SK-MEL-5 (cell line): ENCODE results near the gene UNCX. TPM values are rescaled to one million over a fixed set of nuclear protein-coding genes. Genes with fewer than 3 reads are reported as not detected.

ENCODE experiments used
- DNase-seq: peaks from one replicate; pipeline ENCODE4 v3.0.0-alpha.2; 2016; ENCODE audit warnings: low read depth, low spot score
- in situ Hi-C: cut with HindIII; loops from 2 replicates; pipeline ENCODE4 v1.10.0; 2016; ENCODE audit warnings: low sequenced_read_pairs, high pct_unique_total_duplicates, low pct_unique_long_range_greater_than_20kb
- total RNA-seq: library from RNA; depleted of rRNA; stranded (reverse); fragments of >200 nt; shearing (Covaris generic); gene quantifications from 2 replicates; pipeline ENCODE4 v1.2.3, GENCODE V29; 2014

UNCX gene
- total RNA-seq, 1 experiment from 2014 or later = not detected

GRCh38 chr7:1238931-1239802 is 6.5 kb downstream of the UNCX start:
- DNase-seq = no peak
- in situ Hi-C loops = no loop called here

DNA sequence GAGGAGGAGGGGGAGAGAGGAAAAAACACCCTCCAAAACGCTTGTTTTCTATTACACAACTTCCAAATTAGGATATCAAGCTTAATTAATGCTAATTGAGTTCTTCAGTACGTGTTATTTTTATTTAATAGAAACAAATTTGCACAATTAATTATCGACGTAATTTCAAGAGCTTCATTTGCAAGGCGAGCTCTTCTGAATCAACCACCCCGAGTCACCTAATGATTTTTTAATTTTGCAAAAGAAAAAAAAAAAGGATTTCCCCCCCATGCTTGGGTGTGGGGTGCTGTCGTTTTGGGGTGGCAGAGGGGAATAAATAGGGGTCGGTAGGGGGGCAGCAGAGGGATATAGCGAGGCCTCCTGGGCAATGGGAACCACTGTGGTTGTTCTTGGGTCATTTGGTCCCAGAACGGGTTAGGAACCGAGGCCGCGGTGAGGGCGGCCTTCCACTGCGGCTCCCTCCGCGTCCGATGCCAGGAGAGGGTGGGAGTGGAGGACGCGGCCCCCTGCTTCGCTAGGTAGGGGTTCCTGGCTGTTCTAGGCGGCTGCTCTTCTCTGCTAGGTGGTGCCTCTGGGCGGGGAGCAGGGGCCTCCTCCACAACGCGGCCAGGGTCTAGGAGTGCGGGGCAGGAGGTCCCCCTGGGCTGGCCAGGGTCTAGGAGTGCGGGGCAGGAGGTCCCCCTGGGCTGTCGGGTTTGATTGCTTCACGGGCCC is 7.3 kb downstream of the UNCX start:
- in situ Hi-C loops = no loop called here
- no peak for DNase-seq

DNA sequence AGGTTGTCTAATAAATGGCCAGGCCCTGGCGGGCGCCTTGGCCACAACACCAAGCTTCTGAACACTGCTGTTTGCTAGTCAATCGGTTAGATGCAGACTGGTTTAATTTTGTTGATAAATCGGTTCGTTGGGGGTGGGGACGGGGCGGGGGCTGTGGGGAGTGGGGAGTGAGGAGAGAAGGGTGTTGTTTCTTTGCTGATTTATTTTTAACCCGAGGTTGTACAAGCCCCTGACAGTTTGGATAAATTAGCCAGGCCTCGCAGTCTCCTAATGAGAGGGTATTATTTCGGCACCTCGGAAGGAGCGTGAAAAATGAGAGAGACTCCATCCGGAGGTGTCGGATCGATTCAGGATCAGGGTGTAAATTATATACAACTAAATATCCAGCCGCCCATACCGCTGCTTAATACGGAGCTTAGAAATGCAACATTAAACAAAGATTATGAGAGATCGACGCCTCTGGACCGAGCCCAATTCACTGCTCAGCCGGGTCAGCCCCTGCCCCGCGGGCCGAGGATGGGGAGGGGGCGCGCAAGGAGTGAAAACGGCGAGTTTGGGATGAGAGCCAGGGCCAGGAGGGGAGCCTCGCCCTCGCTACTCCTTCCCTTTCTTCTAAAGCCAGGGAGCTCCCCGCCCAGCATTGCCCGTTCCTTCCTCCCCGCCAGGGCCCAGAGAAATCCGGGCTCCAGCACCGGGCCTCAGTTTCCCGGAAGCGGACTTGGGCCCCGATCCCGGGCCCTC is 8.0 kb downstream of the UNCX start:
- in situ Hi-C loops = no loop called here
- DNase-seq = no peak

DNA sequence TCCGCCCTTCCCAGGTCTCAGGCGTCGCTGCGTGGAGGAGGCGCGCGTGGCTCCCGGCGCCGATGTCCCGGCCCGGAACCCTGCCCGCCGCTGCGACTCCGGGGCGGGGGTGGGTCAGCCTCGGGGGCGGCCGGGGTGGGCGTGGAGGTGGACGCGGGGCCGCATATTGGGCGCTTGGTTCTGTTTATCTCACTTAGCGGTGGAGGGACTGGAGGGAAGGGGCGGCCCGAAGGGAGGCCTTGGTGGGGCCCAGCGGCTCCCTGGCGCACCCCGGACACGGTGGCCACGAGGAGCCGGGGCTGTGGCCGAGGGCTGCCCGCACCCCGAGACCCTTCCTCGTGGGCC is 8.6 kb downstream of the UNCX start:
- DNase-seq = no peak
- in situ Hi-C loops = no loop called here

- in situ Hi-C loops = no loop called here
- DNase-seq = no peak
Measured at GRCh38 chr7:1241603-1242255, 9.1 kb downstream of the UNCX start.

GRCh38 chr7:1242256-1242605 is 9.6 kb downstream of the UNCX start:
- in situ Hi-C loops = no loop called here
- DNase-seq = no peak

DNA sequence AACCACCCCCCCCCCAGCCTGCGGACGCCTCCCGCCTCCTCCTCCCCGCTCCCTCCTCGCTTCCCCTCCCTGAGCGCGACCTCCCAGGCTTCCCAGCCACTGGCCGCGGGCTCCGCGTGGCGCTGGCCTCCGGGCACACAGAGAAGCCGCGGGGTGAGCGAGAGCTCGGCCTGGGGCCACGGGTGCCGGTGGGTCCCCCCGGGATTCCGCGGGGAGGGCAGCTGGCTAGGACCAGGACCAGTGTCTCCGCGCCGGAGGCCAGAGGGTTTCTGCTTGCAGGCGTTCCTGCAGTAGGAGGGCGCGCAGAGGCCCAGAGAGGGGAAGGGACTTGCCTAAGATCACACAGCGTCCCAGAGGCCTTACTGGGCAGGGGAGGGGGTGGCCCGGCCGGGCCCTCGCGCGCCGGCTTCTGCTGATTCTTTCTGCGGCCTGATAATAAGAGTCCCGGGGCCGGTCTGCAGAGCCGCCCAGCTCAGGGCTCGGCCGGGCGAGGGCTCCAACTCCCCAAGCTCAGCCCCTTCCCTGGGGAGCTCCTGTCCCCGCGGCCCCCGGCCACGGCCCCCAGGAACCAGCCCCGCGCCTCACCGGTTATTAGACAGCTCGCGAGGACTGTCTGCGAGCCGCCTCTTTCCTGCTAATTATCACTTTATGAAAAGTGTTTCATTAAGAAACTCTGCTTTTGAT is 10.1 kb downstream of the UNCX start:
- DNase-seq = no peak
- in situ Hi-C loops = no loop called here

GRCh38 chr7:1243290-1243963 is 10.8 kb downstream of the UNCX start:
- no peak for DNase-seq
- in situ Hi-C loops = no loop called here

DNA sequence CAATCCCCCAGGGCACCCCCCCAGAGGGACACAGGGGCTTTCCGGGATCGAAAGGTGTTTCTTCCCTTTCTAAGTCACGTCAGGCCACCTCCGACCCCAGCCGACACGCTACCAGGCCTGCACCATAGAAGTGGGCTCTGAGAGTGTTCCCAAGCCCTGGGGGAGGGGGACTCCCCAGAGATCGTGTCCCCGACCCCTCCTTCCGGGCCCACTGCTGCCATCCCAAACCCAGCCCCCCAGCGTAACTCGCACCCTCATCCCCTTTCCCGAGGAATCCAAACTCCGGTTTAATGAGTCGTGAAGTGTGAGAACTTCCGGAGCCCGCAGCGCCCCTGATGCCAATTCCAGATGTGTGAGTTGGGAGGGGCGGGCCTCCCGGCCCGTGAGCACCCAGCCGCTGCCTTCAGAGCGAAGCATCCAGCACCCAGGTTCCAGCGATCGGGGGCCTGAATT is 11.3 kb downstream of the UNCX start:
- no peak for DNase-seq
- in situ Hi-C loops = no loop called here

GRCh38 chr7:1244700-1245523 is 12.2 kb downstream of the UNCX start:
- in situ Hi-C loops = no loop called here
- DNase-seq = no peak

DNA sequence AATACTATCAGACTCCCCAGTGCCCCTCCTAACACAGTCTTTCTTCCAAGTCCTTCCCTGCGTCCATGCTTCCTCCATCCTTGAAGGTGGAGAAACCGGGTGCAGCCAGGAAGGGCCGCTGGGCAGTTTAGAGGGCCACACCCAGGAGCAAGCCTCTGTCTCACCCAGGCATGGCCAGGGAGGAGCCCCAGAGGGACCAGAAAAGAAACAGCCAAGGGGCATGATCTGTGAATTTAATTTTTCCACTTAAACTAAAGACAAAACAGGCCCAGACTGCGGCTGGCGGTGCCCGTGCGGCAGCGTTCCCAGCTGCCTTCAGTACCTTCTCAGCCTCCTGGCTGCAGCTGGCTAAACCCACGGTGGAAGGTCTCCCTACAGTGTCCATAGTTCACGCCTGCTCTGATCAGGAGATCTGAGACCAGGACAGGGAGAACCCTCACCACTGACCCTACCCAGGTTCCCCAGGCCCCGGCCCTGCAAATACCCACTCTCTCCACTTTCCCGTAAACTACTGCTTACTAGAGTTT is 12.9 kb downstream of the UNCX start:
- in situ Hi-C loops = no loop called here
- no peak for DNase-seq

- DNase-seq = no peak
- in situ Hi-C loops = no loop called here
Measured at GRCh38 chr7:1246160-1246870, 13.6 kb downstream of the UNCX start.

DNA sequence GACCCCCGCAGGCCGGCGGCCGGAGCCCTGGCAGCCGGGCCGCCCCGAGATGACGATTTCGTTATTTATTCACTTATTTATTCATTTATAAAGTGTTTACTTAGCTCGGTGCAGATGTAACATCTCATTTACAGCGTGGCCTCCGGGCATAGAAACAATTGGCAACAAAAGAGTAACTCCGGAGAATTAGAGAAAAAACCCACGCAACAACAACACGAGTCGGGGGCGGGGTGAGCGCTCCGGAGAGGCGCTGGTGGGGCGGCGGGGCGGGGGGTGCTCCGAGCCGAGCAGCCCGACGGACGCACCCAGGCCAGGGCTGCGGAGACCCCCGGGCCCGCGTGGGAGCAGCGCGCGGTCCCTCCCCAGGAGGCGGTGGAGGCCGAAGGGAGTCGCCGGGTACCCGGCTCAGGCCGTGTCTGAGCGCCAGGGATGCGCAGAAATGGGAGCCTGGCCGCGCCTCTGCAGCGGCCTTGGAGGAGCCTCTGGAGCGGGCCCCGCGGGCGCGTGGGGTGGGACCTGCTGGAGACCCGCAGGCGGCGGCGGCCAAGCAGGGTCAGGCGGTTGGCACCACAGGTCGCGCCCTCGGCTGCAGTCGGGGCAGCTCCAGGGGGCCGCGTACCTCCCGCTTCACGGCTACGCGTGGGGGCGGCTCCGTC is 14.3 kb downstream of the UNCX start:
- in situ Hi-C loops = no loop called here
- DNase-seq = no peak

DNA sequence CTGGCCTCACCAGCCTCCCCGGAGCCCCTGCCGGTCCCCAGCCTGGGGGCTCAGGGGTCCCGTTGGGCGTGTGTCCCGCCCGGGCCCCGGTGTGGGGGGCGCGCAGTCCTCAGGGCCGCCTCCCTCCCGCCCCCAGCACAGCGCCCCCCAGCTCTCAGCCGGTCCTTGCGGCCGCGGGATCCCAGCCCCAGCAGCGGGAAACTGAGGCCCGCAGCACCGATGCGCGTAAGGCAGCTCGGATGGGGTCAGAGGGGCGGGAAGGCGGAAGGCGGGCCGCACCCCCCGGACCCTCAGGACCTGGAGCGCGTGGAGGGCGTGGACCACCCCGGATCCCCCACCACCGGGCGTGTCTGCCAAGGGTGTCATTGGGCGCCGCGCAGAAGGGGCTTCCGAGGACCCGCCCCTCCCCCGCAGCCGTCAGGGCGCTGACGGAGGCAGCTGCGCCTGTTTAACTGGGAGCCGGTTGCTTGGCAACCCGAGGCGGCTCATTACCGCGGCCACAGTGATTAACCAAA is 14.9 kb downstream of the UNCX start:
- in situ Hi-C loops = no loop called here
- no peak for DNase-seq
